ENCODE data around the gene EXOC3.
"Not testable (repeated sequence)": the region's sequence is repeated elsewhere in the genome, so short reads cannot be mapped to it uniquely, and the experiment has no call there.

Gene EXOC3

DNA sequence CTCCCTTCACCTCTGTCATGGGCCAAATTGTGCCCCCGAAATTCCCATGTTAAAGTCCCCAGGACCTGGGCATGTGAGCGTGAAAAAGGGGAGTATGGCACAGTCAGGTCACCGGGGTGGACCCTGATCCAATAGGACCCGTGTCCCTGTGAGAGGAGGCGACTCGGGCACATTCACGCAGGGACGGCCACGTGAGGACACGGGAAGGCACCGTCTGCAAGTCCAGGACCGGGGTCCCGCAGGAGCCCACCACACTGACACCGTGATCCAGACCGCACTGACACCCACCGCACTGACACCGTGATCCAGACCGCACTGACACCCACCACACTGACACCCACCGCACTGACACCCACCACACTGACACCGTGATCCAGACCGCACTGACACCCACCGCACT, 43.6 kb downstream of the EXOC3 start:
- not testable (repeated sequence) for DNase-seq (ENCODE audit: low read depth)

DNA sequence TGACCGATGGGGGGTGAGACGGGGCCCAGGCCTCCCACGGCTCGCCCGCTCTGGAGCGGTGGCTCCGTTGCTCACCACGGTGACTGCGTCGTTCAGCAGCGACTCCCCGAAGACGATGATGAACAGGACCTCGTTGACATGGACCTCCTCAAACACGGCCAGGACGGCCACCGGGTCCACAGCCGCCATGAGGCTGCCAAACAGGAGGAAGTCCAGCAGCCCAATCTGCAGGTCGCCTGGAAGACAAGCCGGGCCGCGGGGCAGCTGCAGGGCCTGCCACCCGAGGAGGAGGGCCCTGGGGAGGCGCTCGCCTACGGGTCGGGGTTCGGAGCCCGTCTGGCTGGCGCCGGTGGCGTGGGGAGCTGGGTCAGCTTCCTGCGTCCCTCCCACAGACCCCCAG, 45.3 kb downstream of the EXOC3 start:
- no peak for DNase-seq (ENCODE audit: low read depth)

DNA sequence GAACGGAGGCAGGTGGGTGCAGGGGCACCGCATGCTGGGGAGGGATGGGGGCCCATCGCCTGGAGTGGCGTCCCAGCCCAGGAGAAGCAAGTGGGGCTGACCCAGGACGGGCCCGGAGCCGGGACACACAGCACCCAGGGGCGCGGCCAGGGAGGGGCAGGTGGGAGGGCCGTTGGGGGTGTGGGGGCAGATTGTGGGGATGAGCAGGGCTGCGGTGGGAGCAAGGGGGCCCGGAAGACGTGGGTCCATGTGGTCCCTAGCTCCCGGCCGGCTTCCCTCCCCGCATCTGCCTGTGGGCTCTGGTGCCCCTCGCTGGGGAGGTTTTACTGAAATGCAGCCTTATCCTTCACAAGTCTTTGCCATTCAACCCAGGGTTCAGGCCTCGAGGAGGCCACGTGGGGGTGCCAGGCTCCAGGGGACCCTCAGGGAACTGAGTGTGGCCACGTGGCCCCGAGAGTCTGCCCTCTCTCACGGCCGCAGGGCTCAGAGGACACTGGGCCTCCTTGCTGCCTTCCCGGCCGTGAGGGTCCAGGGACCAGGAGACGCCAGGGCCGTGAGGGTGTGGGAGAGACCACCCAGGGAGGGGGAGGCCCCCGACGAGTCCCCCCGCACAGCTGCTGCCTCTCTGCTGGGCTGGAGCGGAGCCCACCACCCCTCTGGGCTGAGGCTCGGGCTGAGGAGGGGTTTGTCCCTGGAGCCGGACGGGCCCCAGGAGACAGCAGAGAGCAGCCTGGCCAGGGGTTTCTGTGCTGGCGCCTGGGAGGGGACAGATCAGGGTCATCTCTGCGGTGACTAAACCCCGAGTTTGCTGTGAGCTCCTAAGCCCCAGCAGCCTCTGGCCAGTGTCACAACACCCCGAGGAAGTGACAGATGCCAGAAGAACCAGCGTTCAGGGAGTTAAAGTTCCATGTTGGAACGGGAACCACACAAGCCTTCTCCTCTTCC, 46.0 kb downstream of the EXOC3 start:
- no peak for DNase-seq (ENCODE audit: low read depth)

DNA sequence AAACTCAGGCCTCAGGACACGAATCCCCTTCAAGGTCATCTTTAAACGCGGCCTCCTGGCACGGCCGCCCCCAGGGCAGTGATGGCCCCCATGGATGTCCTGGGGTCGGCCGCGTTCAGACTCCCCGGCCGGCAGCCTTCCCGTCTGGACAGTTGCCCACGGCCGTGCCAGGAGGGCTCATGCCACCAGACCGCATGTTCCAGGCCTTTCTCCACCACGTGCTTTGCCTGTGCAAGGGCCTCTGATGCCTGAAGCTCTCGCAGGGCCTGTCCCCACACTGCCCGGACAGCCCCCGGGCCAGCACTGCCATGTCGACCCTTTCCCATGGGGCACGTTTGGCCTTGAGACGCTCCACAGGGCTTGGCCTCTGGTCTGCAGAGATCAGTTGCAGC, 46.7 kb downstream of the EXOC3 start:
- no peak for DNase-seq (ENCODE audit: low read depth)

DNA sequence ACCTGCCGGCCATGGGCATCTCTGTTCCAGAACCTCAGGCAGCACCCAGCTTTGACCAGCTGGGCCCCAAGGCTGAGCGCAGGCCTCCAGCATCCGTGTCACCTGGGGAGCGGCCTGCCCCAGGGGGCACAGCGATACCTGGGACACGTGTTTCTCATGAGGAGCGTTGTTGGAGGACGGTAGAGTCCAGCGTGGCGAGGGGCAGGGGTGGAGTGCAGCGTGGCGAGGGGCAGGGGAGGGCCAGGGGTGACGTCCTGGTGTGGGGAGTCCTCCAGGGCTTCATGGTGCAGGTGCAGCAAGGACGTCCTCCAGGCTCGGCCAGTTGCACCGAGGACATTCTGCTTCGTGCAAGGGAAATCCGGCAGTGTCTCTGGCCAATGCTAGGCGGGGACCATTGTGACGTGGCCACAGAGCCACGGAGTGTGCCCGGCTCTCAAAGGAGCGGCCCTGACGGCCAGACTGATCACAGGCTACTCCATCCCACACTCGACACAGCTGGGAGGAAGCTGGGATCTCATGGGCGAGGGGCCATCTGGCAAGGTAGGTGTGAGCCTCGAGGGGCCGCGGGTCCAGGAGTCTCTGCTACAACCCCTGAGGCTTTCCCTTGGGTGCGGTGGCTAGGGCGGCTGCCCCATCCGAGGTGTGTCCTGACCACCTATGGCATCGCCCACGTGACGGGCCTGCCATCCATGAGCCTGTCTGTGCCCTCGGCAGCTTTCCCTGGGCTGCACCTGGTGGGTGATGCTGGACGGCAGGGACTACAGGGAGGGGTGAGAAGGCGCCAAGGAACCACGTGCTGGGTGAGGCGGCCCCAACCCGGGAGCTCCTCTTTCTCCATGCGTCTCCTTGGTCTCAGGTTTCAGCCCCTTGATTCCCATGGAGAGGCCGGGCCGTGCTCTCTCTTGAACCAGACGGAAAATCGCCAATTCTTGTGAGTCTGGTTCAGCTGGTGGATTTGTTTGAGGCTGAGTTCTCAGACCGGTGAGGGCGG, 47.4 kb downstream of the EXOC3 start:
- no peak for DNase-seq (ENCODE audit: low read depth)

DNA sequence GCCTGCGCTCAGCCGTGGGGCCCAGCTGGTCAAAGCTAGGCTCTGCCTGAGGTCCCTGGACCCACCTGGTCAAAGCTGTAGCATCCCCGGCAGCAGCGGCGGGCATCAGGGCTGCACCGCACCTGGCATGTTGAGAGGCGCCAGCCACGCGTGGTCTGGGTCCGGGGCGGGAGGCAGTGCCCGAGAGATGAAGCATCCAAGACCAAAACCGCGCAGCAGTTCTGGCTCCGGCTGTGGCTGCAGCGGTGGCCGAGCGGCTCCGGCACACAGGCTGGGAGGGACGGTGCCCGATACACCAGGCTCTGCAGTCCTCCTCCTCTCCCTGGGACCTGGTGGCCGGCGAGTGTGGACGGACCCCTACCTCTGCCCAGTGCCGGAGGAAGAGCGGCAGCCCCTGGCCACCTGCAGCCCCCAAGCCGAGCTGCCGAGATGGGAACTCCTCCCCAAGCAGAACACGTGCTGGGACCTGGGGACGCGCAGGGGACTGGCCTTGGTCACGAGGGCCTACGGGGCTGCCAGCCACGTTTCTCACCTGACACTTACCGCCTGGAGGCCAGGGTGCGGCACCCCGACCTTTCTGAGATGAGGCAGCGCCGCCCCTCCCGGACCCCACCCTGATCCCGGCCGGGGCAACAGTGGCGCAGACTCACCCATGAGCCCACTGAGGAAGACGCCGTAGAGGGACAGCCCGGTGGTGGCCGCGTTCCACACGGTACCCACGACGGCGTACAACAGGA, 48.3 kb downstream of the EXOC3 start:
- no peak for DNase-seq (ENCODE audit: low read depth)

DNA sequence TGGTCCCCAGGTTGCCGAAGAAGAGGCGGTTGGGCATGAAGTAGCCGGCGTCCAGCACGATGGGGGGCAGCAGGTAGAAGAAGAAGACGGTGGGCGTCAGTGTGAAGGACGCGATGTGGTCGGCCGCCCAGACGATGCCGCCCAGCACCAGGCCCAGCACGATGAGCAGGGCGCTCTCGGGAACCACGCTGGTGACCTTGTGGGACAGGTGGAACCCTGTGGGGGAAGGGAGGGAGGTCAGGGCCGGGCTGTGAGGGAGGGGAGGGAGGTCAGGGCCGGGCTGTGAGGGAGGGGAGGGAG, 48.8 kb downstream of the EXOC3 start:
- DNase-seq (ENCODE audit: low read depth): no peak

DNA sequence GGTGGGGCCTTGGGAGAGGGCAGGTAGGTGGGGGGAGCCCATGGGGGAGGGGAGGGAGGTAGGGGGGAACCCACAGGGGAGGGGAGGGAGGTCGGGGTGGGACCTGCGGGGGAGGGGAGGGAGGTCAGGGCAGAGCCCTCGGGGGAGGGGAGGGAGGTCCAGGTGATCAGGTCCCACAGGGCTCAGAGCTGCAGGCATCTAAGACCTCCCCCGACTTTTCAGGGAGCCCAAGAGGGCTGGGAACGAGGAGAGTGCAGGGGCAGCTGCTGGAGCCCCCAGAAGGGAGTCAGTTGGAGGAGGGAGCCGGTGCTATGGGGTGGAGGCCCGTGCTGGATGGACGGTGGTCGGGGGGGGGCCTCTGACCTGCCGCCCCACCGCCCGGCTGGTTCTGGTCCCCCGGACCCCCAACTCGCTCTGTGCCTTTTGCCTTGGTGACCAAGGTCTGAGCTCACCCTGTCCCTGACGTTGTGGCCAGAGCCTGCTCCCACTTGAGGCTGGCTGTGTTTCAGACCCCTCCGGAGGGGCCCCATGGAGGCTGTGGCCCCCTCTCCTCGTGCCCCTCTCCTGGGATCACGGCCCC, 49.4 kb downstream of the EXOC3 start:
- no peak for DNase-seq (ENCODE audit: low read depth)

DNA sequence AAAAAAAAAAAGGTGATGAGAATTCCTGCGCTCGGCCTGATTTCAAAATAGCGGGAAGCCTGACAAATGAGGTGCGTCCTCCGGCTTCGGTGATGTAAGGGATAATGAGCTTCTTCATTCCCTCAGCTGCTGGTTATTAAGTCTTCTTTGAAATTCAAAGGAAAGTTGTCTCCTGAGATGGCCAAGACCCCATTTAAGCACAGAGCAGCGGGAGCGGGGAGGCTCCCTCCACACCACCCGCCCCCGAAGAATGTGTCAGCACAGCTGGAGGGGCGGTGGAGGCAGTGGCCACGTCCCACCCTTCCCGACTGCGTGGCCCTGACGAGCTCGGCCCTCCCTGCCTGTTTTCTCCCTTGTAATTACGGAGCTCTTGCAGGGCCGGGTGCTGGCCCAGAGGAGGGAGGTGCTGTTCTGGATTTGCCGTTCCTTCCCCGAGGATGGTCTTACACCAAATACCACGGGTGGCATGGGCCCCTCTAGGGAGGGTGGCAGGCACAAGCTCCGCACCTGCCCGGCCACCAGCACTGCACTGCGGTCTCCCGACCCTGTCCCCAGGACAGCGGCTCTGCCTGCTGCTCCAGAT, 50.2 kb downstream of the EXOC3 start:
- no peak for DNase-seq (ENCODE audit: low read depth)

DNA sequence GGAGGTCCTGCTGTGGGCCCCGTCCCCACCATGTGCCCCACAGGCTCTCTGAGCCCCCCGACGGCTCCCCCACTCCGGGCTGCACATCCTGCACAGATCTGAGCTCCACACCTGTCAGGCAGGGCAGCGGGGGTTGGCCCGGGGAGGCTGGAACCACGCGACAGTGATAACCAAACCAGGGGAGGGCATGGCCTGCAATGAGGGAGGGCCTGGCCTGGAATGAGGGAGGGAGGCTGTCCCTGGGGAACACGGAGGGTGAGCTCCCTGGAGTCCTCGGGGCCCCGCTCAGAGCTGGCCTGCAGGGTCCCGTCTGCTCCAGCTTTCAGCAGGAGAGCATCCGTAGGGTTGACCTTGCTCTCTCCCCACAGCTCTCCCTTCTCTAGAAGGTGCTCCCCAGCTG, 50.8 kb downstream of the EXOC3 start:
- no peak for DNase-seq (ENCODE audit: low read depth)

DNA sequence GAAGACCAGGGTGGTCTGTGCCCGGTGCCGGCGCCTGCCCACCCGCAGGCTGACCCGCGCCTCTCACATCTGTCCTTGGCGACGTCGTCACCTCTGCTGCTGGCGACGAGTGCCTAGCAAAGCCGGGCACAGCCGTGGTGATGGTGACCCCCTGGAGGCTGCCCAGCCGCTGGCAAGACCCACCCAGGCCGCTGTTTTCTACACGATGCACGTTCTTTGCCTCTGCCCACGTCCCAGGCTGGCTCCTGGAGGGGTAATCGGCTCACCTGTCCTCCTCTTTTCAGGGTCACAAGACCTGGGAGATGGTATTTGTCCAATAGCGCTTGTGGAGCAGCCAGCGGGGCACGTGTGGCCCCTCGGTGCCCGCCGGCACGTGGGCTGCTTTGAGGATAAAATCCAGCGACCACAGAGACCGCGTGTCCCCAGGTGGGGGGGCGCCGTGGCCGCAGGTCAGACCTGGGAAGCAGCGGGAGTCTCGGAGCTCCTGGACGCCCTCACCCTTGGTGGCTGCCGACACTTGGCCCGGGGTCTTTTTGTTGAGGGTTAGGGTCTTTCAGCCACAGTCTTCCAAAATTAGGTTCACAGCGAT, 51.8 kb downstream of the EXOC3 start:
- no peak for DNase-seq (ENCODE audit: low read depth)

DNA sequence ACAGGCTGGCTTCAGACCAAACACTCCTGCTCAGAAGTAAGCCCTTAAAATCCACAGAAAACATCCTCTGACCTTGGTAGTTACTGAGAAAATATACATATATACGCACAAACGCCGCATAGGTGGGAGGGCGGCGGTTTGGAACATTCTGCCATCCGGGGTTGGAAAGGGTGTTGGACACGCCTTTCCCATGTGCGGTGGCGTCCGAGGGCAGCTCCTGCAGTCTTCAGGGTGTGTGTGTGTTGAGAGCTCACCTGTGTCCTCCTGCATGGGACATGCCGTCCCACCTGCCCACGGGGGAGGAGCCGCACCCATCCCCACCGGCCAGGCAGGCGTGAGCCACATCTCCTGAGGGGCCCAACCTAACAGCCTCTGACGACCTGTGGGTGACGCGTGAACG, 53.1 kb downstream of the EXOC3 start:
- no peak for DNase-seq (ENCODE audit: low read depth)

DNA sequence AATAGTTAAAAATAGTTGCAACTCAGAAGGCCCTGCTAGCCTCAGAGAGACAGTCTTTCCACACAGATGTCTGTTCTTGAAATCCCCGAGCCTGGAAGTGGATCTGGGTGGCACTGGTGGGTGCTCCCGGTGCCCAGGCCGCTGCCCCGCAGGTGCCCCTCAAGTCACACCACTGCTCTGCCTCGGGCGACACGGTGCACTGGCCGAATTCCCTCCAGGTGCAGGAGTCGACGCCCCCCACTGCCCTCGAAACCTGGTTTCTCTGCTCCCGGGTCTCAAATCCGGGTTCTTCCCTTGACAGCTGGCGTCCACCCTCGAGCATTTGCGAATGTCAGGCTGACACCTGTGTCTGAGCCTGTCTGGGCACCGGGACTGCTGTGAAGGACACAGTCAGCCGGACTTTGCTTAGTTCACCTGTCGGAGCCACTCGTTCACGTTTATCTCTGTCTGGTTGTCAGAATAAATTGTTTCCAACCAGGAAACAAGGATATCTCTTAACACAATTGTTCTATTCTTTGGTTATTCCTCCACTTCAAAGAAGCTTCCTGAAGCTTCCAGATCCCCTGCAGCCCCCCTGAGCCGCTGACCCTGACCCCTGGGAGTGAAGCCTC, 54.2 kb downstream of the EXOC3 start:
- no peak for DNase-seq (ENCODE audit: low read depth)

DNA sequence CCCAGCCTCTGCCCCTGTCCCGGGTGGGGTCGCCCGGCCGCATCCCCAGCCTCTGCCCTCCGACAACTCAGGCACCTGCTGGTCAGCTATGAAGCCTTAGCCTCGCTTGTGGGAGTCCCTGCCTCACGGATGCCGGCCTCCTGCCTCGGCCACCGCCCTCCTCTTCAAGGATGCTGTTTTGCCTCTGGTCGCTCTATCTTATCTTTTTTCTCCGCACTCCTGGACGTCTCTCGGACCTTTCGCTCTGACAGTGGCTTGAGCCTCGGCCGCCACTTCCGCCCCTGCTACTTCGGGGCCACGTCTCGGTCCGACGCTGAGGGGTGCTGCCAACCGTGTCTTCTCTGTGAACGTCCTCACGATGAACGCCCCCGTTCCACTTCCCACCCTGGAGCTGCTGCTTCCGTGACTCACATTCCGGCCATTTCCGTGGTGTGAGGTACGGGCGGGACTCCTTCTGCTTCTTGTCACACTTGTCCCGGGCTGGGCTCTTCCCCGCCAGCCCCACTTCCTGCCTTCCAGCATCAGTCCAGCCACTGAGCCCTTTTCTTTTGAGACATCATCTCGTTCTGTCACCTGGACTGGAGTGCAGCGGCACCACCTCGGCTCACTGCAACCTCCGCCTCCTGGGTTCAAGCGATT, 55.0 kb downstream of the EXOC3 start:
- DNase-seq (ENCODE audit: low read depth): no peak

DNA sequence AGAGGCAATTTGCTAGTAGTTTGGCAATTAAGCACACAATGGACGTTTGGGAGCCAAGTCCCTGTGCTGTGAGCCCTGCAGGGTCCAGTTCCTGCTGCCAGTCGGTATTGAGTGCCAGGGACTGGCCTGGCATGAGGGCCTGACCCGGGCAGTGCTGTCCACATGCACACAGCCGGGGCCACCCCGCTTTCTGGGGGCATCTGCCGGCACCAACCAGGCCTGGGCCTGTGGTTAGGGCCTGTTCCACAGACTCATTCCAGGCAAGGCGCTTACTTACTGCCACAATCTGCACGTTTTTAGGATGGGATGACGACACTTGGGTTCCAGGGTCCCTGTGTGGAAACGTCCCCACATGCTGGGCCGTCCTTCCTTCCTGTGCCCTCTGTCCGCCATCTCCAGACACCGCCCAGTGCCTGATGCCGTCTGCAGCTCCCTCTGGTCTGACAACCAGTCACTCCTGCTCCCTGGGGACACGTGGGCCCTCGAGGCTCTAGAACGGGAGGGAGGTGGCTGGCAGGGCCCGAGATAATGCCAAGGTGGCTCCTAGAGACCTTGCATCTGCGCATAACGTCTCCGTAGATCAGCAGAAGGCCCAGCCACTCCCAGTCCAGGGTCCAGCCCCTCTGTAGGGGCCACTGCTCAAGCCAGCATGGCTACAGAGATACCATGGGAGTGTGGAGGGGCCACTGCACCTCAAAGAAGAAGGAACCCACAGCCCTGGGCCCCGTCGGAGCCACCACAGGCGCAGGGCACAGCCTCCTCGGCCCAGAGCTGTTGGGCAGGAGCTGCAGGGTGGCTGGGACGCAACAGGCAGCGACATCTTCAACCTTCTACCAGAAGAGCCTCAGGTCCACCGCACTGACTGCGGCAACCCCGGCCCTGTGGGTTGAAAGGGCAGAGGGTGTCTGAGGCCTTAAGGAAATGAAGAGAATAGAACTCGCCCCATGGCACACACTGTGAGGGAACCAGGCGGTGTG, 56.5 kb downstream of the EXOC3 start:
- DNase-seq (ENCODE audit: low read depth): no peak

DNA sequence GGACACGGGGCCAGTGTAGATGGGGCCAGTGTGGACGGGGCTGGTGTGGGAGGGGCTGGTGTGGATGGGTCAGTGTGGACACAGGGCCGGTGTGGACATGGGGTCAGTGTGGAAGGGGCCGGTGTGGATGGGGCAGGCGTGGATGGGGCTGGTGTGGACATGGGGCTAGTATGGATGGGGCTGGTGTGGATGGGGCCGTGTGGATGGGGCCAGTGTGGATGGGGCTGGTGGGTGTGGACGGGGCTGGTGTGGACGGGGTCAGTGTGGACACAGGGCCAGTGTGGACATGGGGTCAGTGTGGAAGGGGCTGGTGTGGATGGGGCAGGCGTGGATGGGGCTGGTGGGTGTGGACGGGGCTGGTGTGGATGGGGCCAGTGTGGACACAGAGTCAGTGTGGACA, 57.5 kb downstream of the EXOC3 start:
- DNase-seq (ENCODE audit: low read depth): no peak

DNA sequence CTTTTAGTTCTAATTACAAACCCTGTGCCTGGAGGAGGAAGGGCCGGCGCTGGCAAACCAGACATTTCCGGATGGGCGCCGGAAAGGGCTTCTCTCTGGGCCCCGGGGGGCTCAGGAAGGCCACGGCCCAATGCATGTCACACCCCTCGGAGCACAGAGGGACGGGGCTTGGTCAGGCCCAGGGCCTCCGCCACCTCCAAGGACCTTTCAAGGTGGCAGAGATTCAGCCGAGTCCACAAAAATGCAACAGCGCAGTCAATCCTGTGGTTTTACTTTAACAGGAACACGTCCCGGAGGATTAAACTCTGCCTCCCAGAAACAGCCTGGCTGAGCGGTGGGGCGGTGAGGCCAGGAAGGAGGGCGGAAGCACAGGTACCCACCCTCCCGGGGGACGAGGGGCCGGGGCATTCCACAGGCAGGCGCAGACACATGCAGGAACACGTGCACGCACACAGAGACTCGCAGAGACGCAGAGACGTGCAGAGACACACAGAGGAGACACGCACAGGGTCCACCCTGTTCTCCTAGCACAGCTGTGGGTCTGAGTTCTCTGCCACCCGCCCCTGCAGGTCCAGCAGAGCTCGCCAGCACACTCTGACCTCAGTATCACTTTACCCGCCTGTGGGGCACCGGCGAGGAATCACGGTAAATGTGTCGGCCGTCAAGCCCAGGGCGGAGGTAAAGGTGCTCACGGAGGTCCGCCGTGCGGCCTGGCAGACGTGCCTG, 58.3 kb downstream of the EXOC3 start:
- no peak for DNase-seq (ENCODE audit: low read depth)

DNA sequence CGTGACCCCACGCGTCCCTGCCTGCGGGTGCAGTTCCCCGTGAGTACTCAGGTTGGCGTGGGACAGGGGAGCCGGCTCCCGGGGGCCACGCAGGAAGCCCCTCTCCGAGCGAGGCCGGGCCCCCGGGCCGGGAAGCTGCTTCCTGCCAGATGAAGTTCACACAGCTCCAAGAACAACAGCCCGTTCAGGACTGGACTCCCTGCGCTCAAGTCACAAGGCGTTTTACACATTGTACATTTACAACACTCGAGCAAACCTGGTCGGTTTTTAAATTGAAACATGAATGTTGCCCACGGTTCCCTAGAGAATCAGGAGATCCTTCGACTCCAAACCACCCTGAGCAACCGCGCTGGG, 58.8 kb downstream of the EXOC3 start:
- no peak for DNase-seq (ENCODE audit: low read depth)
